BJ (cell line): ENCODE results near the gene NDUFC2. TPM values are rescaled to one million over a fixed set of nuclear protein-coding genes. Genes with fewer than 3 reads are reported as not detected.

Source experiments
- CTCF ChIA-PET: fragments of 350-600 bp; formaldehyde crosslinking; extraction: SDS; loops from one replicate; lab custom pipeline; 2021; ENCODE audit warnings: antibody characterized with exemption, inconsistent platforms; lab: Yijun Ruan, JAX
- POLR2A ChIA-PET: fragments of 300-600 bp; sonication (Branson Sonifier 250); formaldehyde crosslinking; extraction: SDS; loops from one replicate; lab custom pipeline; 2021; ENCODE audit warnings: antibody characterized with exemption; lab: Charles Lee
- DNase-seq: peaks from one replicate; pipeline ENCODE4 v3.0.0-alpha.2; 2011; ENCODE audit warnings: low read depth
- H3K27me3 ChIP-seq: 2 replicates; pipeline ENCODE4 v1.6.0; 2011; ENCODE audit warnings: low read length; ENCODE audit not compliant: control insufficient read depth, insufficient read depth
- H3K36me3 ChIP-seq: 2 replicates; pipeline ENCODE4 v1.5.1; 2011; ENCODE audit warnings: low read length; ENCODE audit not compliant: control insufficient read depth, insufficient read depth
- H3K4me3 ChIP-seq: 2 replicates; pipeline ENCODE4 v1.5.1; 2011; ENCODE audit warnings: low read depth, mild to moderate bottlenecking, control low read depth, low read length
- polyA plus RNA-seq: library from polyadenylated mRNA; depleted of rRNA; stranded (reverse); fragments of >200 nt; gene quantifications from 2 replicates; pipeline ENCODE4 v1.2.3, GENCODE V29; 2011
- TF ChIP-seq, protein P1 (sequence below): IDR thresholded peaks from 2 replicates; pipeline ENCODE4 v1.5.1; 2011; ENCODE audit warnings: low read depth, mild to moderate bottlenecking, control low read depth, inconsistent platforms, low read length, moderate library complexity; ENCODE audit not compliant: insufficient read depth

NDUFC2 gene
- polyA plus RNA-seq, 1 experiment = 150 TPM

DNA sequence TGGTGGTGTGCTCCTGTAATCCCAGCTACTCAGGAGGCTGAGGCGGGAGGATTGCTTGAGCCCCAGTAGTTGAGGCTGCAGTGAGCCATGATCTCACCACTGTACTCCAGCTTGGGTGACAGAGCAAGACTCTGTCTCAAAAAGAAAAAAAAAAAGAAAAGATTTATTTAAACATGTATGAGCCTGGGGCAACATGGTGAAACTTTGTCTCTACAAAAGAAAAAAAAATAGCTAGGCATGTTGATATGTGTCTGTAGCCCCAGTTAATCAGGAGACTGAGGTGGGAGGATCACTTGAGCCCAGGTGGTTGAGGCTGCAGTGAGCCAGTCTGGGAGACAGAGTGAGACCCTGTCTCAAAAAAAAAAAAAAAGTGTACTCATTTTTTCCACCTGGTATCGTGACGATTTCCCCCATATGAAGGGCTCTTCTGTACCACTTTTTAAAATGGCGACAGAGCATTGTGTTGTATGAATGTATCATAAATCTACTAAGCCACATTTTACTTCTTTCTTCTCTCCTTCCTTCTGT lies 40.2 kb downstream of the NDUFC2 start:
- ChIA-PET CTCF (interaction anchor here (1.0 kb wide), 1 partner anchor 335 kb away, joined by 3 read pairs; no protein-coding TSS in a partner anchor), POLR2A (interaction anchor here (0.7 kb wide), 2 partner anchors 18 to 128 kb away, joined by 3 to 4 read pairs; no protein-coding TSS in a partner anchor)
- H3K4me3 ChIP-seq = no peak overlapping the region
- no peaks in the 10 kb centered on the region for H3K36me3 ChIP-seq
- no peaks in the 10 kb centered on the region for H3K27me3 ChIP-seq
- no peak for DNase-seq
- TF ChIP-seq, protein P1, sequence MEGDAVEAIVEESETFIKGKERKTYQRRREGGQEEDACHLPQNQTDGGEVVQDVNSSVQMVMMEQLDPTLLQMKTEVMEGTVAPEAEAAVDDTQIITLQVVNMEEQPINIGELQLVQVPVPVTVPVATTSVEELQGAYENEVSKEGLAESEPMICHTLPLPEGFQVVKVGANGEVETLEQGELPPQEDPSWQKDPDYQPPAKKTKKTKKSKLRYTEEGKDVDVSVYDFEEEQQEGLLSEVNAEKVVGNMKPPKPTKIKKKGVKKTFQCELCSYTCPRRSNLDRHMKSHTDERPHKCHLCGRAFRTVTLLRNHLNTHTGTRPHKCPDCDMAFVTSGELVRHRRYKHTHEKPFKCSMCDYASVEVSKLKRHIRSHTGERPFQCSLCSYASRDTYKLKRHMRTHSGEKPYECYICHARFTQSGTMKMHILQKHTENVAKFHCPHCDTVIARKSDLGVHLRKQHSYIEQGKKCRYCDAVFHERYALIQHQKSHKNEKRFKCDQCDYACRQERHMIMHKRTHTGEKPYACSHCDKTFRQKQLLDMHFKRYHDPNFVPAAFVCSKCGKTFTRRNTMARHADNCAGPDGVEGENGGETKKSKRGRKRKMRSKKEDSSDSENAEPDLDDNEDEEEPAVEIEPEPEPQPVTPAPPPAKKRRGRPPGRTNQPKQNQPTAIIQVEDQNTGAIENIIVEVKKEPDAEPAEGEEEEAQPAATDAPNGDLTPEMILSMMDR = no peak

DNA sequence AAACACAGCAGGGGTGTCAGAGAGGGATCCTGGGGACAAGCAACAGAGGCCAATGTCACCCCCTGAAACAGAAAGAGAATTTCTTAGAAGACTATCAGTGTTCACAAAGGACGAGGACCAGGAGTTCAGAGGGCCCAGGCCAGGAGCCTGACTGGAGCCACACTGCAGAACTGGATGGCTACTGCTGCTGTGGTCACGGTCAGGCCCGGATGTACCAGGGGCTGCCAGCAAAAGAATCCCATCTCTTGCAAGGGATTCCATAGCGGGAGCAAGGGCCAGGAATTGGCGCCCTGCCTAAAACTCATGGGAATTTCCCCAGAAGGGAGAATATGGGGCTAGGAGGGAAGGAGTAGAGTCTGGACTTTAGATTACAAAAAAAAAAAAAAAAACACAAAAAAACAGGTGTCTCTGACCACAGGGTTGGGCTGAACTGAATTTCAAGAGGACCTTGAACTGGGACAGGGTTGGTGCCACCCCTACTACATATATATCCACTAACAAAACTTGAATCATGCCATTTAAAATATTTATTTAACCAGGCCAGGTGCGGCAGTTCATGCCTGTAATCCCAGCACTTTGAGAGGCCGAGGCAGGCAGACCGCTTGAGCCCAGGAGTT lies 40.9 kb downstream of the NDUFC2 start:
- ChIA-PET CTCF (interaction anchor here (0.6 to 5.1 kb wide), 3 partner anchors 7 to 26 kb away, joined by 3 to 22 read pairs (median 4); no protein-coding TSS in a partner anchor), POLR2A (no interaction called here)
- Histone ChIP-seq H3K36me3 (no peaks in the 10 kb centered on the region), H3K27me3 (no peaks in the 10 kb centered on the region), H3K4me3 (no peak overlapping the region)
- DNase-seq = no peak
- TF ChIP-seq, protein P1 = no peak

DNA sequence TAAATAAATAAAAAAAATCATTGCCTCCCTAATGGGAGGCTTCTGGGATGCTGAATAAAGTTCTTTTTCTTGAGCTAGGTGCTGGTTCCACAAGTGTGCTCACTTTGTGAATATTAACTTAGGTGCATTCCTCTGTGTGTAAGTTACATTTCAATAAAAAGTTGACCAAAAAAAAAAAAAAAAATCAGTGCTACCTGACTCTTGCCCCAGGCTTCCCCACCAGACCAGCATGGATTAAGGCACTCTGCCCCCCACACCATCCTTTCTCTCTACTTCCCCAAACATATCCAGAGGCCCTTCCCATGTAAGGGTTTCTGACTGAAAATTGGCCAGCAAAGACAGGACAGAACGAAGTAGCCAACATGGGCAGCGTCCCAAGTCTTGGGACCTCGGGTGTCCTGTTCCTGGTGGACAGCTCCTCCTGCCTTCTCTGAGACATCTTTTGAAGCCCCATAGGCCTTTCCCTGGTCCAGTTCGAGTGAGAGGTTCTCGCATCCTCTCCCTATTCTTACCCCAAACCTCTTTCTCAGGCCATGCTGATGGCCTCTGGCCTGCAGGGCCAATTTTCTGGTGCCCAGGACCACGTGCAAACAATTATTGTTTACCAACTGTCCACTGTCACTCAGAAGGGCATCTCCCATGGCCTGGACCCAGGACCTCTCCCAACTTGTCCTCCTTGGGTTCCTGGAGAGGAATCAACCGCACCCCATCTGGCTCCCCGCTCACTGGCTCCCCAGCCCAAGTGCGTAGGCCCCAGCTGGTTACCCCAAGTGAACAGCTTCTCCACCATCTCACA lies 41.6 kb downstream of the NDUFC2 start:
- H3K4me3 ChIP-seq = no peak overlapping the region
- H3K27me3 ChIP-seq = no peaks in the 10 kb centered on the region
- ChIA-PET CTCF (interaction anchor here (0.6 to 5.1 kb wide), 4 partner anchors 8 to 27 kb away, joined by 3 to 22 read pairs (median 4); no protein-coding TSS in a partner anchor), POLR2A (interaction anchor here (0.7 kb wide), 1 partner anchor 40 kb away, joined by 10 read pairs; no protein-coding TSS in a partner anchor)
- no peak for DNase-seq
- no peaks in the 10 kb centered on the region for H3K36me3 ChIP-seq
- TF ChIP-seq, protein P1 = no peak

DNA sequence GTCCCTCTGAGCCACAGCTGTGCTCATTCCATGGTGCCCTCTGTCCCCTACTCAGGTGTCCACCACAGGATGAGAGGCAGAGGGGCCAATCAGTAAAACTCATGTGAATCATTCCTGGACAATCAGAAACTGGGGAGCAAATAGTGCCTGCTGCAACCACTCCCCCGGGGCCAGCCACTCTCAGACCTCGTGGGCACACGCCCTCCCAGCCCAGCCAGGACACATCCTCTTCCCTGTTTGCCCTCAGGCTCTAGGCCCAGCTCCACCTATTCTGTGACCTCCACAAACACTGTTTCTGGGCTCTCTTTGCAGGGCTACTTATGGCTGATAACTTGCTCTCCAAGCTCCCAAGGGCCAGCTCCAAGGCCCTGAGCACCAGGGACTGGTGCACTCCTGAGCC lies 42.6 kb downstream of the NDUFC2 start:
- ChIA-PET CTCF (interaction anchor here (1.2 to 5.1 kb wide), 3 partner anchors 8 to 21 kb away, joined by 3 to 22 read pairs (median 4); no protein-coding TSS in a partner anchor), POLR2A (interaction anchor here (0.7 kb wide), 1 partner anchor 41 kb away, joined by 10 read pairs; no protein-coding TSS in a partner anchor)
- Histone ChIP-seq H3K27me3 (no peaks in the 10 kb centered on the region), H3K4me3 (no peak overlapping the region), H3K36me3 (no peaks in the 10 kb centered on the region)
- no peak for DNase-seq
- TF ChIP-seq, protein P1 = no peak
